Measurements from ENCODE around the gene ADRA1B. TPM values are rescaled to one million over a fixed set of nuclear protein-coding genes. Genes with fewer than 3 reads are reported as not detected.

The ADRA1B gene
- total and polyA plus RNA-seq, 2 donors (not counting 3 experiments of a cell fraction or from before 2014, with no cell fraction given), result 0.77 TPM; not detected in 1

- CTCF ChIA-PET, result interaction anchor here (1.3 kb wide), 1 partner anchor 26 kb away, joined by 4 read pairs; no protein-coding TSS in a partner anchor
These were observed 45.2 kb downstream of the ADRA1B start for GRCh38 chr5:159961176-159962160.

More at GRCh38 chr5:159961176-159962160, 45.2 kb downstream of the ADRA1B start:
- H3K79me2 ChIP-seq (ENCODE audit: control insufficient read depth, insufficient read depth, low read length), result no peaks in the 10 kb centered on the region
- no peak overlapping the region for H2AFZ ChIP-seq (ENCODE audit: low read depth, low read length)
- dilution Hi-C loops (cut with MboI; ENCODE audit: extremely low pct_ligation_motif_present, low sequenced_read_pairs) (no loop called here), intact Hi-C loops (cut with micrococcal nuclease) (loop anchor here (10.0 kb wide), 1 partner anchor 187 kb away; no protein-coding TSS in a partner anchor)
- no peaks in the 10 kb centered on the region for H4K20me1 ChIP-seq (replicated peaks; ENCODE audit: control insufficient read depth, extremely low read depth, insufficient read depth, low read length)
- no peak overlapping the region for H3K4me3 ChIP-seq (replicated peaks in 1 of 3; ENCODE audit: insufficient read depth in 1 of 3, low read depth in 1 of 3, low read length in 3 of 3)
- no peaks in the 10 kb centered on the region for H3K9me1 ChIP-seq (replicated peaks; ENCODE audit: control insufficient read depth, extremely low read depth, insufficient read depth, low read length)
- TF ChIP-seq POLR2A (IDR thresholded peaks at IDR 0.05; ENCODE audit: low read depth, low read length), result no peak
- TF ChIP-seq GATA2 (IDR thresholded peaks at IDR 0.05; ENCODE audit: insufficient read depth, insufficient read length, low read depth, low read length), result no peak
- no peak for TF ChIP-seq EZH2 (IDR thresholded peaks at IDR 0.05; ENCODE audit: borderline replicate concordance, low read depth, low read length, severe bottlenecking)
- no peak for TF ChIP-seq CTCF (IDR thresholded peaks at IDR 0.05; ENCODE audit: extremely low read depth in 1 of 2, insufficient read depth in 1 of 2, low read depth in 1 of 2, low read length in 2 of 2)
- TF ChIP-seq FOS (IDR thresholded peaks at IDR 0.05; ENCODE audit: borderline replicate concordance, insufficient read depth, low read length), result no peak
- TF ChIP-seq MYC (IDR thresholded peaks at IDR 0.05; ENCODE audit: low read depth, low read length), result no peak
- no peak for TF ChIP-seq POLR2AphosphoS5 (IDR thresholded peaks at IDR 0.05; ENCODE audit: insufficient read depth, low read depth, low read length)
- TF ChIP-seq JUN (IDR thresholded peaks at IDR 0.05; ENCODE audit: borderline replicate concordance, insufficient read depth, insufficient read length, low read depth), result no peak
- no peak for TF ChIP-seq MAX (IDR thresholded peaks at IDR 0.05; ENCODE audit: insufficient read depth, insufficient read length)
- POLR2A ChIA-PET, result interaction anchor here (0.6 kb wide), 1 partner anchor 621 kb away, joined by 3 read pairs; no protein-coding TSS in a partner anchor
- H3K36me3 ChIP-seq (ENCODE audit: control insufficient read depth in 2 of 2, extremely low read depth in 1 of 2, insufficient read depth in 2 of 2, low read length in 2 of 2), result no peaks in the 10 kb centered on the region
- no peak overlapping the region for H3K4me2 ChIP-seq (ENCODE audit: insufficient read depth, low read length)
- H3K9me3 ChIP-seq (replicated peaks; ENCODE audit: control insufficient read depth, insufficient read depth, low read length), result no peaks in the 10 kb centered on the region
- no peaks in the 10 kb centered on the region for H3K4me1 ChIP-seq (ENCODE audit: control insufficient read depth, extremely low read depth, insufficient read depth, low read length)
- no peak overlapping the region for H3K9ac ChIP-seq (replicated peaks; ENCODE audit: extremely low read depth, insufficient read depth, low read length)
- no peak for FAIRE-seq
- no TSS peak for BruUV-seq (replicated peaks)
- no peak overlapping the region for H3K27ac ChIP-seq (ENCODE audit: insufficient read depth, low read depth, low read length)
- no peak for DNase-seq (ENCODE audit: low read depth, low spot score)
- H3K27me3 ChIP-seq (ENCODE audit: control insufficient read depth in 2 of 2, insufficient read depth in 2 of 2, low read length in 2 of 2), result peaks cover 2 to 5% of the 10 kb centered on the region in 2 experiments
